Chondrocyte (in vitro differentiated cells): ENCODE measurements around the gene ADRA2B. TPM values are rescaled to one million over a fixed set of nuclear protein-coding genes. Genes with fewer than 3 reads are reported as not detected.

ENCODE experiments used
- DNase-seq: peaks from one replicate; pipeline ENCODE4 v3.0.0; 2021; ENCODE audit warnings: mixed read lengths, low spot score
- H3K27ac Mint-ChIP-seq: one replicate; pipeline ENCODE4 v1.8.0; 2021; ENCODE audit warnings: mild to moderate bottlenecking, moderate library complexity, mixed read lengths; ENCODE audit not compliant: unreplicated experiment
- H3K27me3 Mint-ChIP-seq: 2 replicates; pipeline ENCODE4 v1.8.0; 2021; ENCODE audit warnings: low read depth, mixed read lengths
- H3K36me3 Mint-ChIP-seq: 2 replicates; pipeline ENCODE4 v1.8.0; 2021; ENCODE audit warnings: low read depth, mixed read lengths
- H3K4me1 Mint-ChIP-seq: 2 replicates; pipeline ENCODE4 v1.8.0; 2021; ENCODE audit warnings: low read depth, mild to moderate bottlenecking, mixed read lengths
- H3K4me3 Mint-ChIP-seq: one replicate; pipeline ENCODE4 v1.8.0; 2021; ENCODE audit warnings: mild to moderate bottlenecking, moderate library complexity, mixed read lengths; ENCODE audit not compliant: unreplicated experiment
- H3K9me3 Mint-ChIP-seq: 2 replicates; pipeline ENCODE4 v1.8.0; 2021; ENCODE audit warnings: low read depth, mixed read lengths
- total RNA-seq: library from RNA; stranded (reverse); gene quantifications from 3 replicates; pipeline ENCODE4 v1.2.1, GENCODE V29; 2021
- TF ChIP-seq, protein P1 (sequence below): fragments of 200-600 bp; sonication (generic); IDR thresholded peaks from 2 replicates; pipeline ENCODE4 v1.5.0; 2021; ENCODE audit warnings: antibody characterized with exemption, mild to moderate bottlenecking, moderate library complexity

The ADRA2B gene
- total RNA-seq, 1 donor from 2014 or later, result 0.07 TPM

DNA sequence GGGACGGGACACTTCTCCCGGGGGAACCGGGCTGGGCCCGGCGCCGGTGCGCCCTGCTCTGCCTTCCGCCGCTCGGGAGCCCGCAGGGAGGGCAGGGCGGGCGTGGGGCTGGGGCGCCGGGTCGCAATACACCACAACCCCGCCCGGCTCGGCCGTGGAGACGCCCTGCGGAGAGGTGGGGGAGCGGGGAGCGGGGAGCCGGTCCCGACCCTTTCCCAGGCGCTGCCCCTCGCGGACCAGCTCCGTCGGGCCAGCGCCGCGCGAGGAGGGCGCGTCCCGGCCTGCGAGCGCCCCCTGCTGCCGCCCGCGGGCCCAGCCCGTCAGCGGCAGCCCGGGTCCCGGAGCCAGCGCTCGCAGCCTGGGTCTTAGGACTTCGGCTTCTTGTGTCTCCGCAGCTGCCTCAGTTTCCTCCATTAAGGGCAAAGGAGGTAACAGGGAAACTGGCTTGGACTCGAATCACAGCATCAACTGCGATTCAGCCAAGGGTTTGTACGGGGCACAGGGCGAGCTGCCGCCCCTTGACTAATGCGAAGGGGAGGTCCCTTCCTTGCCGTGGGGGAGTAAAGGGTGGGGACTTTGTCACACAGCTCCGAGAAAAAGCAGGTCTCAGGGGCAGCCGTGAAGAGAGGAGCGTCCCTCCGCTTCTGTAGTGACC, 635 bp upstream of the ADRA2B start:
- H3K9me3 Mint-ChIP-seq, result no peaks in the 10 kb centered on the region
- peaks cover 2% of the 10 kb centered on the region for H3K36me3 Mint-ChIP-seq
- H3K27ac Mint-ChIP-seq, result no peak overlapping the region
- H3K27me3 Mint-ChIP-seq, result peaks cover 43% of the 10 kb centered on the region
- peak; percentile 84 for DNase-seq
- no peaks in the 10 kb centered on the region for H3K4me1 Mint-ChIP-seq
- H3K4me3 Mint-ChIP-seq, result no peak overlapping the region
- TF ChIP-seq, protein P1, sequence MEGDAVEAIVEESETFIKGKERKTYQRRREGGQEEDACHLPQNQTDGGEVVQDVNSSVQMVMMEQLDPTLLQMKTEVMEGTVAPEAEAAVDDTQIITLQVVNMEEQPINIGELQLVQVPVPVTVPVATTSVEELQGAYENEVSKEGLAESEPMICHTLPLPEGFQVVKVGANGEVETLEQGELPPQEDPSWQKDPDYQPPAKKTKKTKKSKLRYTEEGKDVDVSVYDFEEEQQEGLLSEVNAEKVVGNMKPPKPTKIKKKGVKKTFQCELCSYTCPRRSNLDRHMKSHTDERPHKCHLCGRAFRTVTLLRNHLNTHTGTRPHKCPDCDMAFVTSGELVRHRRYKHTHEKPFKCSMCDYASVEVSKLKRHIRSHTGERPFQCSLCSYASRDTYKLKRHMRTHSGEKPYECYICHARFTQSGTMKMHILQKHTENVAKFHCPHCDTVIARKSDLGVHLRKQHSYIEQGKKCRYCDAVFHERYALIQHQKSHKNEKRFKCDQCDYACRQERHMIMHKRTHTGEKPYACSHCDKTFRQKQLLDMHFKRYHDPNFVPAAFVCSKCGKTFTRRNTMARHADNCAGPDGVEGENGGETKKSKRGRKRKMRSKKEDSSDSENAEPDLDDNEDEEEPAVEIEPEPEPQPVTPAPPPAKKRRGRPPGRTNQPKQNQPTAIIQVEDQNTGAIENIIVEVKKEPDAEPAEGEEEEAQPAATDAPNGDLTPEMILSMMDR, result peak; percentile 93

DNA sequence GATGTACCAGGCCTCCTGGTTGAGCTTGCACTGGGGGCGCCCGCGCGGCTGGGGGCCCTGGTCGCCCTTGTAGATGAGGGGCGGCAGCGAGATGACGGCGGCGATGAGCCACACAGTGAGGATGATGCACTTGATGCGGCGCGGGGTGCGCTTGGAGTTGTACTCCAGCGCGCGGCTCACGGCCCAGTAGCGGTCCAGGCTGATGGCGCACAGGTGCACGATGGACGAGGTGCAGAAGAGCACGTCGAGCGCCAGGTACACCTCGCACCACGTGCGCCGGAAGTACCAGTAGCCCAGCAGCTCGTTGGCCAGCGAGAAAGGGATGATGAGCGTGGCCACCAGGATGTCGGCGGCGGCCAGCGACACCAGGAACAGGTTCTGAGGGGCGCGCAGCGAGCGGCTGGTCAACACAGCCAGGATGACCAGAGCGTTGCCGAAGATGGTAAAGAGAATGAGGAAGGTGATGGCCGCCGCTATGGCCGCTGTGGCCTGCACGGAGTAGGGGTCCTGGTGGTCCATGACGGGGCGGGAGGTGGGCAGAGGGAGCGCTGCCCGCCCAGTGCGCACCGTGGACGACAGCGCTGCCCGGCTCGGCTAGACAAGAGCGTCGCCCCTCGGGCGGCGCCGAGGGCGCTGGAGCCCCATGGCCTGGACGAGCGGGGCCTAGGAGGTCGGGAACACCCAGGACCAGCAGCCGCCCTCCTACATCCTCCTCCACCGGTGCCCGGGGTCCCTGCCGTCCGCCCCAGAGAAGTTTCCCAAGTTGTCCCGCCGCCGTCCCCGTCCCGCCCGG, 544 bp downstream of the ADRA2B start:
- TF ChIP-seq, protein P1, result no peak
- H3K4me3 Mint-ChIP-seq, result peak overlapping the region; percentile 66
- H3K4me1 Mint-ChIP-seq, result no peaks in the 10 kb centered on the region
- DNase-seq, result peak; percentile 86
- peaks cover 31% of the 10 kb centered on the region for H3K27me3 Mint-ChIP-seq
- H3K27ac Mint-ChIP-seq, result no peak overlapping the region
- H3K9me3 Mint-ChIP-seq, result no peaks in the 10 kb centered on the region
- peaks cover 2% of the 10 kb centered on the region for H3K36me3 Mint-ChIP-seq

DNA sequence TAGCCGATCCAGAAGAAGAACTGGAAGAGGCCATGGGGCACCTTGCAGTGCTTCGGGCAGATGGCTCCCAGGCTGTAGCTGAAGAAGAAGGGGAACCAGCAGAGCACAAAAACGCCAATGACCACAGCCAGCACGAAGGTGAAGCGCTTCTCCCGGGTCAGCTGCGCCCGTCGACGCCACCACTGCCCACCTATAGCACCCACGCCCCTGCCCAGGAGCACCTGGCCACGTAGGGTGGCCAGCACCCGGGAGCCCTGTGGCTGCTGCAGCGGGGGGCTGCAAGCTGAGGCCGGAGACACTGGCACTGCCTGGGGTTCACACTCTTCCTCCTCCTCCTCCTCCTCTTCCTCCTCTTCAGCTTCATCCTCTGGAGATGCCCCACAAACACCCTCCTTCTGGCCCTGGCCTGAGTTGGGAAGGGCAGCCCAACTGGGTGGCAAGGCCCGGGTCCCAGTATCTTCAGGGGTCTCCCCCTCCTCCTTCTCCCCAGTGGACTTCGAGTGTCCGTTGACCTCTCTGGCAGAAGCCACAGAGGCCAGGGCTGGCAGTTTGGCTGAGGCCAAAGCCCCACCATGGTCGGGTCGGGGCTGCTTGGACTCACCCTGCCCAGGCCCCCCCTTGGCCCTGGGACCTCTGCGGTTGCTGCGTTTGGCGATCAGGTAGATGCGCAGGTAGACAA, 1.3 kb downstream of the ADRA2B start:
- Mint-ChIP-seq H3K4me1 (no peaks in the 10 kb centered on the region), H3K4me3 (peak overlapping the region; percentile 56), H3K36me3 (peaks cover 2% of the 10 kb centered on the region), H3K9me3 (no peaks in the 10 kb centered on the region), H3K27me3 (peaks cover 23% of the 10 kb centered on the region), H3K27ac (no peak overlapping the region)
- TF ChIP-seq, protein P1, result no peak
- peak; percentile 77 for DNase-seq

DNA sequence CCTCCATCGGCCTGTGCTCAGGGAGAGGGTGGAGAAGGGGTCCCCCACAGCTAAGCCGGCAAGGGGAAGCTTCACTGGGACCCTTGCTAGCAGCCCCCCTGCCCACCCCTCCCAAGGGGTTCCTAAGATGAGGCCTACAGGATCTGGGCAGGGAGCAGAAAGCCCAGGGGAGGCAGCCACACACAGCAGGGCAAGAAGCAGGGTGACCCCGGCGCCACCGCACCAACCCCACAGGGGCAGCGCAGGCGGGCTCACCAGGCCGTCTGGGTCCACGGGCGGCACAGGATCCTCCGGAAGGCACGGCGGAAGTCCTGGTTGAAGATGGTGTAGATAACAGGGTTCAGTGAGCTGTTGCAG, 1.8 kb downstream of the ADRA2B start:
- H3K27ac Mint-ChIP-seq, result no peak overlapping the region
- TF ChIP-seq, protein P1, result no peak
- DNase-seq, result peak; percentile 83
- H3K27me3 Mint-ChIP-seq, result peaks cover 19% of the 10 kb centered on the region
- H3K9me3 Mint-ChIP-seq, result no peaks in the 10 kb centered on the region
- no peaks in the 10 kb centered on the region for H3K4me1 Mint-ChIP-seq
- no peak overlapping the region for H3K4me3 Mint-ChIP-seq
- peaks cover 2% of the 10 kb centered on the region for H3K36me3 Mint-ChIP-seq

DNA sequence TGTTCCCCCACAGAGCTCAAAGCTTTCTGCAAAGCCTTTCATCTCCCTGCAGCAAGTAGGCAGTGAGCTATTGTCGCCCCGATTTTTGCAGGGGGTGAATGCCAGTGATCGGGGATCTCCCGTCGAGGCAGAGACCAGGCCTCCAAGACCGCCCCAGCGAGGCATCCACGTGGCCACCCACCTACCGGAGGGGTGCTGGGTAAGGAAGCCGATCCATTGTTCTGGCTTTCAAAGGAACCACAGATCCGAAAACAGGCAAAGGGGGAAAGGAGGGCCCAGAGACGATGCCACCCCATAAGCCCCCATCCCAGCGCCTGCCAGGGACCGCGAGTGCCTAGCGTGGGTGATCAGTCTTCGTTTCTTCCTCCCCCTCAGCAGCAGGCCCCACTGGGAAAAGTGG, 2.4 kb downstream of the ADRA2B start:
- Mint-ChIP-seq H3K36me3 (peaks cover 2% of the 10 kb centered on the region), H3K4me1 (peaks cover 5% of the 10 kb centered on the region), H3K4me3 (no peak overlapping the region), H3K27me3 (peaks cover 15% of the 10 kb centered on the region), H3K27ac (no peak overlapping the region), H3K9me3 (no peaks in the 10 kb centered on the region)
- TF ChIP-seq, protein P1, result no peak
- peak; percentile 79 for DNase-seq
